WI38 (cell line): Measurements from ENCODE around the gene ACOT7.

Source experiments
- H3K4me3 ChIP-seq: 2 replicates; pipeline ENCODE4 v1.5.1; 2011; ENCODE audit warnings: low read depth, mild to moderate bottlenecking, control low read depth, low read length
- TF ChIP-seq, protein P1 (sequence below): IDR thresholded peaks from 2 replicates; pipeline ENCODE4 v1.5.1; 2012; ENCODE audit warnings: low read depth, mild to moderate bottlenecking, control low read depth, low read length

Gene ACOT7

DNA sequence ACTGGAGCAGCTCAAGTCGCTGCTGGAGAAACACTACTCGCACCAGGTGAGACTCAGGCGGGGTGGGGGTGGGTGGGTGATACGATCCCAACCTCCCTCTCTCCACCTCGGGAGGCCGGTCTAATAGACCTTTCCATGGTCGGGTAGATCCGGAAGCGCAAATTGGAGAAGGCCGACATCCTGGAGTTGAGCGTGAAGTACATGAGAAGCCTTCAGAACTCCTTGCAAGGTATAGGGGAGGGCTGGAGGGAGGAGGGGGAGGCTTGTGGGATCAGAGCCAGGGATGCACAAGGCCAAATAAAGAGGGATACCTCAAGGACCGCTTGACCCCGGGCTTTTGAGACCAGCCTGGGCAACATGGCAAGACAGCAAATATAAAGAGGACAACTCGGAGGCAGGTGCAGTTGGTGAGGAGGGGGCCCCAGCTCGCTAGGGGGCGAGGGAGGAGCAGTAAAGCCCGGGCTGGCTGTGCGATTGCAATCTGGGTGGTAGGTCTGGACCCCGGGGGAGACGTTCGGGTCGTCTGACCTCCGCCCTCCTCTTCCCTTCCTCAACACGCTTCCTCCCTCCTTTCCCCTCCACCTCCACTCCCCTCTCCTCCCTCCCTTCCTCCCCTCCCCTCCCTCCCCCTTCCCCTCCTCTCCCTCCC lies 149.0 kb downstream of the ACOT7 start:
- TF ChIP-seq, protein P1, sequence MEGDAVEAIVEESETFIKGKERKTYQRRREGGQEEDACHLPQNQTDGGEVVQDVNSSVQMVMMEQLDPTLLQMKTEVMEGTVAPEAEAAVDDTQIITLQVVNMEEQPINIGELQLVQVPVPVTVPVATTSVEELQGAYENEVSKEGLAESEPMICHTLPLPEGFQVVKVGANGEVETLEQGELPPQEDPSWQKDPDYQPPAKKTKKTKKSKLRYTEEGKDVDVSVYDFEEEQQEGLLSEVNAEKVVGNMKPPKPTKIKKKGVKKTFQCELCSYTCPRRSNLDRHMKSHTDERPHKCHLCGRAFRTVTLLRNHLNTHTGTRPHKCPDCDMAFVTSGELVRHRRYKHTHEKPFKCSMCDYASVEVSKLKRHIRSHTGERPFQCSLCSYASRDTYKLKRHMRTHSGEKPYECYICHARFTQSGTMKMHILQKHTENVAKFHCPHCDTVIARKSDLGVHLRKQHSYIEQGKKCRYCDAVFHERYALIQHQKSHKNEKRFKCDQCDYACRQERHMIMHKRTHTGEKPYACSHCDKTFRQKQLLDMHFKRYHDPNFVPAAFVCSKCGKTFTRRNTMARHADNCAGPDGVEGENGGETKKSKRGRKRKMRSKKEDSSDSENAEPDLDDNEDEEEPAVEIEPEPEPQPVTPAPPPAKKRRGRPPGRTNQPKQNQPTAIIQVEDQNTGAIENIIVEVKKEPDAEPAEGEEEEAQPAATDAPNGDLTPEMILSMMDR, result no peak
- no peak overlapping the region for H3K4me3 ChIP-seq

DNA sequence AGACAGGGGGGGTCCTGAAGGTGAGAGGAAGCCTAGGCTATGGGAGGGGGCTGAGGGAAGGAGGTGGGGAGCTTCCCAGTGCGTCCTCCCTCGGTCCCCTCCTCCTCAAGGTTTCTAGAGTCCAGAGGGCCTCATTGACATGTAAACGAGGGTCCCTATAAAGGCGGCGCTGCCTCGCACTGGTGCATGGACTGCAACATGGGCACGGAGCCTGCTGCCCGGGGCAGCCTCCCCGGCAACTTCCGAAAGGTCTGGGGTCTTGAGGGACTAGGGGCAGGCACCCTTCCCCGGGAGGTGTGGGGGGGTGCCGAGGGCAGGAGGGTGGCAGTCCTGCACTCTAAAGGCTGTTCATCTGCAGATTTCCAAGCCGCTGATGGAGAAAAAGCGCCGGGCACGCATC lies 149.6 kb downstream of the ACOT7 start, which contains the start of gene HES3:
HES3 (plus strand) TSS at position 187 of the 400 bp plus-strand sequence; CDS start at position 374, 187 bp downstream.
- TF ChIP-seq, protein P1, result no peak
- no peak within 1 kb of the TSS for H3K4me3 ChIP-seq

DNA sequence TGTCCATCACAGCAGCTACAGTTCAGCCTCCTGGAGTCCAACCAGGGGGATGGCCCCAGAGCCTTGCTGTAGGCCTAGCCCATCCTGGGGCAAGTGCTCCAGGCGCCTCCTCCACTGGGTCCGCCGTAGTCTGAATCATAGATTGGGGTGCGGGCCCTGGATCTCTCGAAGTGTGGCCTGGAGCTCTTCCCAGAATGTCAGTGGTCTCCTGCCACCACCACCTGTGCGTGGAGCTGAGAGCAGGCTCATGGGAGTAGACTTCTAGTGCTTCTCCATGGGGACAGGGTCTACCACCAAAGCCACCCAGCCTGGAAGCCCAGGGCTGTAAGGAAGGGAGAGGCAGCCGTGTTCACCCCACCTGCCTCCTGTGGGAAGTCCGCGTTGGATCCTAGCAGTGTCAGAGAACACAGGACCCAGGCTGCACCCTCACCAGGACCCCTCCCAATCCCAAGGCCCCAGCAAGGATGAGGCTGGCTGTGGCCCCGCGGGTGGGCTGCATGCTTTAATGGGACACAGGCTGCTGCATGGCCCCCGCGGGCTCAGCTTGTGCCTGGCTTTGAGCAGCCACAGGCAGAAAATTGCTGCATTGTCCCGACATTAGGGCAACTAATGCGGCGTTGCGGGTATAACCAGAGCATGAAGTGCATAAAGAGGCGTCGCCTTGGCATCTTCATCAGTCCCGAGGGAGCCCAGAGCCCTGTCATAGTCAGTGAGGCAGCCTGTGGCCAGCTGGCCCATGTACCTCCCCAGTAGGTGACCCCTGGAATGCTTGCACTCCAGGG lies 150.3 kb downstream of the ACOT7 start:
- TF ChIP-seq, protein P1, result no peak
- H3K4me3 ChIP-seq, result no peak overlapping the region

DNA sequence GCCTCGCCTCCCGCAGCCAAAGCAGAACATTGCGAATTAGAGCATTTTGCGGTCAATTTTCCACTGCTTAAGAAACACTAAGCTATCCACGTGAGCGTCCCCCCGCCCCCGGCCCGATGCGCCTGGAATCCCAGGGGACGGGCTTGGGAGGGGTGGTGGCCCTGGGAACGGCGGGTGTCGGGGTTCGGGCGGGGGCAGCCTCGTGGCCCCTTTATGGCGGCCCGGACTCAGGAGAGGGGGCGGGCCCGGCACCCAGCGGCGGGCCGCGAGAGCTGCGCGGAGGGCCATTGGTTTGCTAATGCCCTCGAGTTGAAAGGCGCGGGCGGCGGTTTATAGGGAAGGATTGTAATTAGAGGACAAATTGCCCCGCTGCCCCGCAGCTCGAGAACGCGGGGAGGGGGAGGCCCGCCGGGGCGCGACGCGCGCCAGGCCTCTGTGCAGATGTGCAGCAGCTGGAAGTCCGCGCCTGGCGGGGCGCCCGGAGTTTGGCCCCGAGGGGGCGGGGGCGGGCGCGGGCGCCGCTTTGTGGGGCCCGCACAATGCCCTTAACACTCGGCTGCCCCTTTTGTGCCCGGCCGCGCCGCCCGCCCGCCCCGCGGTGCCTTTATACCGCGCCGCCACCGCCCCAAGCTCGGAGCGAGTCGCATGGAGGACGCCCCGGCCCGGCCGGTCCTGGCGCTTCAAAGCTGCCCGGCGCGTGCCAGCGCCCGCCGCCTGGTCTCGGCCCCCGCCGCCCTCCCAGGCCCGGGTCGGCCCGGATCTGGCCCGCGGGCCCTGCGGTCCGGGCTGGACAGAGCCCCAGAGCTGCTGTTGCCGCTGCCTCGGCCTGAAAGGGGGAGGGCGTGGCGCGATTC lies 151.5 kb downstream of the ACOT7 start:
- no peak overlapping the region for H3K4me3 ChIP-seq
- TF ChIP-seq, protein P1, result no peak

DNA sequence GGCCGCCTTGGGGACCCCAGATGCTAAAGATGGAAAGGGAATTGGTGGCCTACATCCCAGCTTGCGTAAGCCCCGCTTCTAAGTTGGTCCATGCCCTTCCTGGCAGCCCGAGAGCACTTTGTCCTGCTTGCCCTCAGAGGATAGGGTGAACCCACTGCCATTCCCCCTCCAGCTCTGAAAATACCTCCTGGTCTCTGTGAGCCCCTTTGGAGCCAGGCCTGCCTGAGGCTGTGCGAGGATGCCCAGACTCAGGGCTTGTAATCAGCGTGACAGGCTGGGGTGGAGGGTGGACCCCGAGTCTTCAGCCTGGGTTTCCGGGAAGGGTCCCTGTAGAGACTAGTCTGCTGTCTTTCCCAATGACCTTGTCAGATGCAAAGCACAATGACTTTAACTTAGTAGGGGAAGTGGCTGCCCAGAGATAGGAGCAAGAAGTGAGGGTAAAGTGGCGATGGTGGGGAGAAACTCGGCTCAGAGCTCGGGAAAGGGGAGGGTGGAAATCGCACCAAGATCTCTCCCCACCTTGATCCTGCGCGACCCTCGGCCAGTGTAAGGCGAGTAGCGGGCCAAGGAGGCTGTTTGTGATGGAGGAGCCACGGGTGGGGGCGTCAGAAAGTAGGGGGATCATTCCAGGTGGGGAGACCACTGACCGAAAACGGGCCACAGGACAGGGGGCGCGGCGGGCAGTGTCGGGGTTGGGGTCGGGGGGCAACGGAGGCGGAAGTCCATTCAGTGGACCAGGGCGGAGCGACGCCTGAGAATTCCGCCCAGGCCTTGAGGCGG lies 152.3 kb downstream of the ACOT7 start:
- no peak overlapping the region for H3K4me3 ChIP-seq
- TF ChIP-seq, protein P1, result no peak

DNA sequence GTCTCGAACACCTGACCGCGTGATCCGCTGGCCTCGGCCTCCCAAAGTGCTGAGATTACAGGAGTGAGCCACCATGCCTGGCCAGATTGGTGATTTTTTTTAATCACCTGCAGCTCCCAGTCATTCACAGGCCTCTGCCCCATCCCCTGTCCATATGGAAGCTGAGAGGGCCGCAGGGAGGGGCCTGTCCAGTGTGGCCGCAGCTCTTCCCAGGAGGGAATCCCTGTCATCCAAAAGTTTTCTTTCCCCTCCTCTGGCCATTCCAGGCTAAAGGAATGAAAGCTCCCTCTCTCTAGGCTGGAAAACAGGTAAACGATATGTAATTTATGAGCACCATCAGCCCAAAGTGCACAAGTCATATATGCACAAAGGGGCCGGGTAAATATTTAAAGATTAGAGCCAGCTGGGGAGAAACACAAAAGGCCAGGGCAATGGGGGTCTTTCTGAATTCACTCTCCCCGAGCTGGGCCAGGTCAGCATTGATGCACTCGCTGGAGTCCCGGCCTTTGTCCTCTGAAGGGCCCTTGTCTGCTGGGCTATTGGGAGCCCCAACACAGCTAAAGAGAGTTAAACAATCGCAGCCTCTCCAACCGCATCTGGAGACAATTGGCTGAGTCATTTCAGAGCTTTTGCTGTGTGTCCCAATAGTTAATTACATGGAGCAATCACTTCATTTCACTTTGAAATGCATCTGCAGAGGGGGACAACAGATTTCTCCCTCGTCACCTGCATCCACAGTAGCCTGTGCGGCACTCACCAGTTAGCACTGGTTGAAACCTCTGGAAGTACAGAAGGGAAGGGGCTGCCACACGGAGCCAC lies 153.4 kb downstream of the ACOT7 start:
- TF ChIP-seq, protein P1, result no peak
- no peak overlapping the region for H3K4me3 ChIP-seq
